ENCODE results near the gene RDH11.

The RDH11 gene

GRCh38 chr14:67630186-67630585 is 65.4 kb downstream of the RDH11 start:
- no peak overlapping the region for H3K4me3 ChIP-seq (replicated peaks; ENCODE audit: low read depth, low read length)
- no peak for DNase-seq (ENCODE audit: extremely low read depth, low read depth)
- no peak for TF ChIP-seq CTCF (IDR thresholded peaks at IDR 0.05; ENCODE audit: low read depth, low read length, missing control alignments)

- H3K4me3 ChIP-seq (replicated peaks; ENCODE audit: low read depth, low read length): no peak overlapping the region
- DNase-seq (ENCODE audit: extremely low read depth, low read depth): no peak
- no peak for TF ChIP-seq CTCF (IDR thresholded peaks at IDR 0.05; ENCODE audit: low read depth, low read length, missing control alignments)
Measured at GRCh38 chr14:67627519-67627918, 68.0 kb downstream of the RDH11 start.
